HepG2 (cell line): ENCODE results near the gene DNAJB6. TPM values are rescaled to one million over a fixed set of nuclear protein-coding genes. Genes with fewer than 3 reads are reported as not detected.
A peak's percentile ranks its signal among the peaks of the same experiment; 100 is the strongest.

Source experiments
- ATAC-seq: fragments of 200-7000 bp; cut with Tn5 transposase; 3 replicates; pipeline ENCODE4 v1.9.1; 2020; ENCODE audit warnings: mild to moderate bottlenecking, moderate library complexity
- BruUV-seq: library from RNA; stranded (reverse); fragments of 400-500 nt; replicated peaks from 2 replicates; lab custom pipeline; 2021; lab: Mats Ljungman, UMichigan
- CTCF ChIA-PET: fragments of 300-600 bp; formaldehyde crosslinking; extraction: SDS; loops from one replicate; lab custom pipeline; 2021; ENCODE audit warnings: low total read pairs, inconsistent platforms, low intra/inter-chr PET ratio; lab: Yijun Ruan, JAX
- POLR2A ChIA-PET: fragments of 350-600 bp; sonication (Branson Sonifier 250); formaldehyde crosslinking; loops from one replicate; lab custom pipeline; 2020; ENCODE audit warnings: antibody characterized with exemption, inconsistent platforms; lab: Yijun Ruan, JAX
- DNase-seq: peaks from one replicate; pipeline ENCODE4 v3.0.0-alpha.2; 2015; ENCODE audit warnings: low spot score
- FAIRE-seq: peaks from 3 replicates; lab custom pipeline; 2011; peaks lifted over from hg19 to GRCh38; lab: Jason Lieb, UNC
- H2AFZ ChIP-seq: one replicate; pipeline ENCODE4 v1.6.1; 2011; ENCODE audit warnings: low read length, inconsistent platforms
- H3K27ac ChIP-seq: fragments of 300-600 bp; 3 replicates; pipeline ENCODE4 v1.8.0; 2011; ENCODE audit warnings: mixed run types, mild to moderate bottlenecking, mixed read lengths, low read length, inconsistent platforms; ENCODE audit not compliant: insufficient read depth; ENCODE audit errors: extremely low read length
- H3K27me3 ChIP-seq, 2 experiments: fragments of 200-600 bp in 1 of 2; 2 replicates in 1 of 2; 3 replicates in 1 of 2; pipeline versions ENCODE4 v1.6.0 to v1.8.0; 2011; ENCODE audit warnings: low read length in 2 of 2, mild to moderate bottlenecking in 2 of 2, moderate library complexity in 2 of 2, inconsistent platforms in 1 of 2; ENCODE audit not compliant: insufficient read depth in 2 of 2, control insufficient read depth in 1 of 2
- H3K36me3 ChIP-seq, 2 experiments: fragments of 200-600 bp in 1 of 2; replicated peaks in 1 of 2; 2 replicates in 1 of 2; 3 replicates in 1 of 2; pipeline versions ENCODE4 v1.5.1 to v1.8.0; 2011; ENCODE audit warnings: low read length in 2 of 2, inconsistent platforms in 1 of 2; ENCODE audit not compliant: insufficient read depth in 2 of 2, control insufficient read depth in 1 of 2
- H3K4me1 ChIP-seq: 2 replicates; pipeline ENCODE4 v1.5.1; 2012; ENCODE audit warnings: low read length, inconsistent platforms; ENCODE audit not compliant: insufficient read depth
- H3K4me2 ChIP-seq: 2 replicates; pipeline ENCODE4 v1.6.0; 2011; ENCODE audit warnings: low read depth, low read length, inconsistent platforms
- H3K4me3 ChIP-seq, 3 experiments: fragments of 200-600 bp in 1 of 3; sonication (generic), shearing (Covaris generic) in 1 of 3; replicated peaks in 1 of 3; 2 replicates each; pipeline ENCODE4 v1.5.1; 2011 to 2016; ENCODE audit warnings: low read length in 3 of 3, inconsistent platforms in 2 of 3, low read depth in 2 of 3, mild to moderate bottlenecking in 2 of 3, control low read depth in 1 of 3, mixed read lengths in 1 of 3; ENCODE audit not compliant: insufficient read depth in 1 of 3
- H3K79me2 ChIP-seq: one replicate; pipeline ENCODE4 v1.6.1; 2011; ENCODE audit warnings: low read length, inconsistent platforms; ENCODE audit not compliant: insufficient read depth
- H3K9ac ChIP-seq: 2 replicates; pipeline ENCODE4 v1.6.0; 2011; ENCODE audit warnings: mild to moderate bottlenecking, low read depth, low read length, inconsistent platforms; ENCODE audit not compliant: insufficient read depth
- H3K9me3 ChIP-seq: 2 replicates; pipeline ENCODE4 v1.5.1; 2012; ENCODE audit warnings: mild to moderate bottlenecking, low read length
- H4K20me1 ChIP-seq: 2 replicates; pipeline ENCODE4 v1.6.0; 2011; ENCODE audit warnings: inconsistent platforms, mild to moderate bottlenecking, low read length, moderate library complexity; ENCODE audit not compliant: insufficient read depth
- ATF7 ChIP-seq, 2 experiments: fragments of 450-650 bp in 1 of 2; sonication (generic) in 1 of 2; formaldehyde crosslinking in 1 of 2; IDR thresholded peaks; 2 replicates each; pipeline versions ENCODE4 v1.4.0 to v1.6.1; 2016 to 2020; ENCODE audit warnings: antibody characterized with exemption in 1 of 2, mild to moderate bottlenecking in 1 of 2, missing genetic modification reagents in 1 of 2
- FOXA1 ChIP-seq, 2 experiments: fragments of 450-650 bp in 1 of 2; sonication (generic) in 1 of 2; formaldehyde crosslinking in 1 of 2; IDR thresholded peaks; 2 replicates each; pipeline versions ENCODE4 v1.4.0 to v1.6.1; 2016 to 2020; ENCODE audit warnings: missing genetic modification reagents in 1 of 2
- FOXP1 ChIP-seq, 2 experiments: fragments of 450-650 bp in 1 of 2; IDR thresholded peaks; 2 replicates each; pipeline ENCODE4 v1.6.1; 2017 to 2018; ENCODE audit warnings: antibody characterized with exemption in 1 of 2
- KDM5B ChIP-seq: sonication (generic); formaldehyde crosslinking; IDR thresholded peaks from 2 replicates; pipeline ENCODE4 v1.4.0; 2020; ENCODE audit warnings: missing genetic modification reagents, mild to moderate bottlenecking, borderline replicate concordance
- SMAD9 ChIP-seq: sonication (generic); formaldehyde crosslinking; IDR thresholded peaks from 2 replicates; pipeline ENCODE4 v1.5.1; 2020; ENCODE audit warnings: mild to moderate bottlenecking, missing genetic modification reagents
- THRA ChIP-seq: sonication (generic); formaldehyde crosslinking; IDR thresholded peaks from 2 replicates; pipeline ENCODE4 v1.4.0; 2020; ENCODE audit warnings: missing genetic modification reagents, borderline replicate concordance
- ZNF224 ChIP-seq: sonication (generic); formaldehyde crosslinking; IDR thresholded peaks from 2 replicates; pipeline ENCODE4 v1.5.0; 2020; ENCODE audit warnings: mild to moderate bottlenecking, missing genetic modification reagents
- ZNF225 ChIP-seq: sonication (generic); formaldehyde crosslinking; IDR thresholded peaks from 2 replicates; pipeline ENCODE4 v1.4.0; 2020; ENCODE audit warnings: mild to moderate bottlenecking, missing genetic modification reagents
- ZNF646 ChIP-seq: sonication (generic); formaldehyde crosslinking; IDR thresholded peaks from 2 replicates; pipeline ENCODE4 v1.9.0; 2021; ENCODE audit warnings: mild to moderate bottlenecking, missing genetic modification reagents
- WGBS: methylation state at CpG from one replicate; pipeline ENCODE4 v1.1.6; 2017; ENCODE audit warnings: low lambda C conversion rate; 5-methylcytosine and 5-hydroxymethylcytosine counted together
- in situ Hi-C: cut with HindIII; loops from 2 replicates; pipeline ENCODE4 v1.10.0; 2017; ENCODE audit warnings: low pct_unique_long_range_greater_than_20kb; ENCODE audit not compliant: extremely low pct_ligation_motif_present
- intact Hi-C: fragments of 100-400 bp; cut with micrococcal nuclease; formaldehyde crosslinking; loops from one replicate; pipeline ENCODE4 v1.10.0; 2022; ENCODE audit not compliant: unreplicated experiment
- polyA plus RNA-seq, 8 experiments: library from polyadenylated mRNA; depleted of rRNA in 3 of 8; stranded (reverse) in 7 of 8; unstranded in 1 of 8; fragments of >200 nt; fragmentation: Illumina TruSeq in 4 of 8; extraction: Trizol in 4 of 8; gene quantifications; 2 replicates each; pipeline versions ENCODE4 v1.2.1 to v1.2.3, GENCODE V29; 2011 to 2016; ENCODE audit warnings: low read depth in 4 of 8, missing spikeins in 1 of 8, mixed read lengths in 1 of 8; ENCODE audit not compliant: insufficient read depth in 1 of 8
- total RNA-seq, 5 experiments: library from RNA; depleted of rRNA; stranded (reverse); fragments of >200 nt; fragmentation: Illumina TruSeq; extraction: Trizol; gene quantifications; 2 replicates each; pipeline ENCODE4 v1.2.3, GENCODE V29; 2016; ENCODE audit warnings: low read depth in 1 of 5

DNAJB6 gene
- total and polyA plus RNA-seq, 2 of the 13 experiments (the other 11 are each of a cell fraction or from before 2014, with no cell fraction given): 29.9 to 53.9 TPM

- Histone ChIP-seq H3K27me3 (peaks cover 0 to 3% of the 10 kb centered on the region in 2 experiments; a peak in 1 of 5 replicates), H3K4me3 (peak overlapping the region in 2 of 3 experiments; percentile 45 to 76; a peak in 5 of 6 replicates), H3K4me2 (peak overlapping the region; percentile 86), H3K27ac (no peak overlapping the region), H2AFZ (no peak overlapping the region), H3K9ac (peak overlapping the region; percentile 66; the same call in 1 of the 2 replicates), H3K79me2 (no peaks in the 10 kb centered on the region), H3K36me3 (no peaks in the 10 kb centered on the region), H3K9me3 (no peaks in the 10 kb centered on the region), H3K4me1 (peaks cover 53% of the 10 kb centered on the region), H4K20me1 (no peaks in the 10 kb centered on the region)
- TF ChIP-seq ZNF225 (CRISPR knock-in tag): no peak
- TF ChIP-seq ZNF646 (CRISPR knock-in tag): peak; percentile 61; the same call in 1 of the 2 replicates
- TF ChIP-seq FOXA1 (IDR thresholded peaks at IDR 0.05): 0 out of 2 replicates have a peak, but pooled peaks have one; percentile 10
- TF ChIP-seq FOXA1 (CRISPR knock-in tag; IDR thresholded peaks at IDR 0.05): no peak
- TF ChIP-seq KDM5B: 0 out of 2 replicates have a peak, but pooled peaks have one; percentile 2
- no peak for TF ChIP-seq SMAD9 (CRISPR knock-in tag)
- 0 out of 2 replicates have a peak, but pooled peaks have one; percentile 43 for TF ChIP-seq ZNF224 (CRISPR knock-in tag)
- TF ChIP-seq THRA (CRISPR knock-in tag): no peak
- TF ChIP-seq ATF7 (IDR thresholded peaks at IDR 0.05): 0 out of 2 replicates have a peak, but pooled peaks have one; percentile 9
- no peak for TF ChIP-seq ATF7 (CRISPR knock-in tag; IDR thresholded peaks at IDR 0.05)
- TF ChIP-seq FOXP1 (IDR thresholded peaks at IDR 0.05): peak; percentile 34; the same call in 1 of the 2 replicates
- TF ChIP-seq FOXP1 (CRISPR knock-in tag; IDR thresholded peaks at IDR 0.05): no peak
- BruUV-seq: no TSS peak
- whole genome bisulfite sequencing: 74% methylated on average over 8 of the region's 9 CpGs
- in situ Hi-C loops: no loop called here
- ChIA-PET CTCF (no interaction called here), POLR2A (no interaction called here)
- FAIRE-seq (no peak), ATAC-seq (no peak), DNase-seq (no peak)
- intact Hi-C loops: no loop called here
Observed at GRCh38 chr7:157292258-157292657, 44.5 kb upstream of the DNAJB6 start.
